ENCODE data around the gene ETNK2. TPM values are rescaled to one million over a fixed set of nuclear protein-coding genes. Genes with fewer than 3 reads are reported as not detected.

Gene ETNK2
- total RNA-seq, 4 donors from 2014 or later = 6.1 to 21.1 (median 9.5) TPM

GRCh38 chr1:204115116-204115515 is 36.7 kb downstream of the ETNK2 start:
- H3K27ac ChIP-seq = no peak overlapping the region
- no peaks in the 10 kb centered on the region for H3K27me3 ChIP-seq
- H3K36me3 ChIP-seq = peaks cover 0 to 50% of the 10 kb centered on the region in 2 donors
- ATAC-seq = no peak
- H3K4me3 ChIP-seq = no peak overlapping the region
- TF ChIP-seq CTCF (IDR thresholded peaks at IDR 0.05) (no peak), EP300 (IDR thresholded peaks at IDR 0.05) (no peak), POLR2AphosphoS5 (IDR thresholded peaks at IDR 0.05) (no peak), POLR2A (IDR thresholded peaks at IDR 0.05) (no peak)
- peaks cover 0 to 10% (median 0%) of the 10 kb centered on the region in 3 donors for H3K4me1 ChIP-seq
- H3K9me3 ChIP-seq = no peaks in the 10 kb centered on the region
- 60 to 69% methylated on average over 1 to 3 of the region's 4 CpGs for WGBS, 2 donors (ENCODE audit: low coverage in 1 of 2)

- WGBS, 2 donors (ENCODE audit: low coverage in 1 of 2) = 93 to 96% methylated on average over 2 to 4 of the region's 4 CpGs
- no peaks in the 10 kb centered on the region for H3K27me3 ChIP-seq
- no peaks in the 10 kb centered on the region for H3K9me3 ChIP-seq
- TF ChIP-seq EP300 (IDR thresholded peaks at IDR 0.05) = no peak
- no peak for TF ChIP-seq POLR2AphosphoS5 (IDR thresholded peaks at IDR 0.05)
- no peak for TF ChIP-seq CTCF (IDR thresholded peaks at IDR 0.05)
- TF ChIP-seq POLR2A (IDR thresholded peaks at IDR 0.05) = no peak
- no peak overlapping the region for H3K4me3 ChIP-seq
- ATAC-seq = no peak
- peak overlapping the region in 1 of 4 donors; percentile 2 for H3K27ac ChIP-seq
- peaks cover 0 to 46% of the 10 kb centered on the region in 2 donors for H3K36me3 ChIP-seq
- peaks cover 0 to 10% (median 0%) of the 10 kb centered on the region in 3 donors for H3K4me1 ChIP-seq
Measured at GRCh38 chr1:204114606-204115005, 37.2 kb downstream of the ETNK2 start.

GRCh38 chr1:204113896-204114295 is 37.9 kb downstream of the ETNK2 start:
- ATAC-seq = peak; percentile 30
- H3K36me3 ChIP-seq = peaks cover 0 to 39% of the 10 kb centered on the region in 2 donors
- peaks cover 0 to 16% (median 0%) of the 10 kb centered on the region in 3 donors for H3K4me1 ChIP-seq
- TF ChIP-seq POLR2AphosphoS5 (IDR thresholded peaks at IDR 0.05) = no peak
- no peak for TF ChIP-seq EP300 (IDR thresholded peaks at IDR 0.05)
- TF ChIP-seq CTCF (IDR thresholded peaks at IDR 0.05) = no peak
- no peak for TF ChIP-seq POLR2A (IDR thresholded peaks at IDR 0.05)
- H3K27me3 ChIP-seq = no peaks in the 10 kb centered on the region
- 50% methylated on average over 1 of the region's 1 CpG; no CpG with 5 or more reads in 1 of the 2 donors for WGBS, 2 donors (ENCODE audit: low coverage in 1 of 2)
- no peak overlapping the region for H3K4me3 ChIP-seq
- H3K9me3 ChIP-seq = no peaks in the 10 kb centered on the region
- H3K27ac ChIP-seq = peak overlapping the region in 1 of 4 donors; percentile 2

- no peaks in the 10 kb centered on the region for H3K27me3 ChIP-seq
- ATAC-seq = peak; percentile 23
- 67 to 86% methylated on average over 1 of the region's 11 CpGs for WGBS, 2 donors (ENCODE audit: low coverage in 1 of 2)
- peaks cover 0 to 24% (median 4%) of the 10 kb centered on the region in 3 donors for H3K4me1 ChIP-seq
- H3K4me3 ChIP-seq = no peak overlapping the region
- H3K27ac ChIP-seq = peak overlapping the region in 3 of 4 donors; percentile 12 to 33 (median 27)
- no peaks in the 10 kb centered on the region for H3K9me3 ChIP-seq
- H3K36me3 ChIP-seq = peaks cover 0 to 33% of the 10 kb centered on the region in 2 donors
- TF ChIP-seq POLR2AphosphoS5 (IDR thresholded peaks at IDR 0.05) (no peak), EP300 (IDR thresholded peaks at IDR 0.05) (no peak), CTCF (IDR thresholded peaks at IDR 0.05) (no peak), POLR2A (IDR thresholded peaks at IDR 0.05) (no peak)
Measured at GRCh38 chr1:204112876-204113730, 38.7 kb downstream of the ETNK2 start.
